Measurements from ENCODE around the gene CYB5RL.

GRCh38 chr1:54229281-54229891 is 29.6 kb upstream of the CYB5RL start:
- no peak for TF ChIP-seq CTCF (IDR thresholded peaks at IDR 0.05)
- TF ChIP-seq POLR2A (IDR thresholded peaks at IDR 0.05) = no peak
